ENCODE measurements around the gene LRFN5. TPM values are rescaled to one million over a fixed set of nuclear protein-coding genes. Genes with fewer than 3 reads are reported as not detected.

LRFN5 gene
- total and polyA plus RNA-seq, 7 donors, result 0.06 to 1.3 (median 0.27) TPM

GRCh38 chr14:41761204-41761603 lies 154.5 kb downstream of the LRFN5 start:
- ATAC-seq (no peak), DNase-seq (no peak)
- Histone ChIP-seq H3K27ac (no peak overlapping the region), H3K4me1 (no peaks in the 10 kb centered on the region), H3K4me3 (no peak overlapping the region), H3K27me3 (ENCODE audit: insufficient read depth in 3 of 3, low read length in 2 of 3) (no peaks in the 10 kb centered on the region), H3K36me3 (ENCODE audit: insufficient read depth in 1 of 2, low read depth in 1 of 2) (no peaks in the 10 kb centered on the region), H3K9me3 (no peaks in the 10 kb centered on the region)
- TF ChIP-seq CTCF (IDR thresholded peaks at IDR 0.05), result no peak
- intact Hi-C loops (cut with DNase I), result no loop called here
- WGBS, 3 donors, result 90 to 92% (median 91%) methylated on average over 2 of the region's 2 CpGs

- WGBS, 3 donors, result 75 to 90% (median 79%) methylated on average over 5 of the region's 5 CpGs
- H3K4me3 ChIP-seq, result no peak overlapping the region
- no peak for DNase-seq
- no peaks in the 10 kb centered on the region for H3K4me1 ChIP-seq
- H3K27ac ChIP-seq, result no peak overlapping the region
- no peaks in the 10 kb centered on the region for H3K36me3 ChIP-seq (ENCODE audit: insufficient read depth in 1 of 2, low read depth in 1 of 2)
- no peak for TF ChIP-seq CTCF (IDR thresholded peaks at IDR 0.05)
- intact Hi-C loops (cut with DNase I), result no loop called here
- ATAC-seq, result no peak
- no peaks in the 10 kb centered on the region for H3K9me3 ChIP-seq
- no peaks in the 10 kb centered on the region for H3K27me3 ChIP-seq (ENCODE audit: insufficient read depth in 3 of 3, low read length in 2 of 3)
These were observed 160.1 kb downstream of the LRFN5 start for GRCh38 chr14:41766772-41767171.

- H3K27me3 ChIP-seq (ENCODE audit: insufficient read depth in 3 of 3, low read length in 2 of 3), result no peaks in the 10 kb centered on the region
- no peaks in the 10 kb centered on the region for H3K4me1 ChIP-seq
- WGBS, 3 donors, result 58 to 67% (median 61%) methylated on average over 1 of the region's 1 CpG
- ATAC-seq, result no peak
- H3K9me3 ChIP-seq, result no peaks in the 10 kb centered on the region
- DNase-seq, result no peak
- no peaks in the 10 kb centered on the region for H3K36me3 ChIP-seq (ENCODE audit: insufficient read depth in 1 of 2, low read depth in 1 of 2)
- TF ChIP-seq CTCF (IDR thresholded peaks at IDR 0.05), result no peak
- no peak overlapping the region for H3K4me3 ChIP-seq
- no peak overlapping the region for H3K27ac ChIP-seq
- intact Hi-C loops (cut with DNase I), result no loop called here
These were observed 167.0 kb downstream of the LRFN5 start for GRCh38 chr14:41773536-41774279.

- no peak for ATAC-seq
- no peak for TF ChIP-seq CTCF (IDR thresholded peaks at IDR 0.05)
These were observed 175.8 kb downstream of the LRFN5 start for GRCh38 chr14:41782511-41782910.

GRCh38 chr14:41783403-41783802 lies 176.7 kb downstream of the LRFN5 start:
- WGBS, 3 donors, result 83 to 90% (median 86%) methylated on average over 2 of the region's 2 CpGs
- no peak overlapping the region for H3K27ac ChIP-seq
- no peaks in the 10 kb centered on the region for H3K27me3 ChIP-seq (ENCODE audit: insufficient read depth in 3 of 3, low read length in 2 of 3)
- H3K36me3 ChIP-seq (ENCODE audit: insufficient read depth in 1 of 2, low read depth in 1 of 2), result no peaks in the 10 kb centered on the region
- TF ChIP-seq CTCF (IDR thresholded peaks at IDR 0.05), result no peak
- H3K4me1 ChIP-seq, result no peaks in the 10 kb centered on the region
- H3K4me3 ChIP-seq, result no peak overlapping the region
- ATAC-seq, result no peak
- intact Hi-C loops (cut with DNase I), result no loop called here
- no peak for DNase-seq
- H3K9me3 ChIP-seq, result no peaks in the 10 kb centered on the region

More at GRCh38 chr14:41782511-41782910, 175.8 kb downstream of the LRFN5 start:
- no peak overlapping the region for H3K27ac ChIP-seq
- no peaks in the 10 kb centered on the region for H3K4me1 ChIP-seq
- DNase-seq, result no peak
- H3K4me3 ChIP-seq, result no peak overlapping the region
- intact Hi-C loops (cut with DNase I), result no loop called here
- H3K9me3 ChIP-seq, result no peaks in the 10 kb centered on the region
- no peaks in the 10 kb centered on the region for H3K36me3 ChIP-seq (ENCODE audit: insufficient read depth in 1 of 2, low read depth in 1 of 2)
- no peaks in the 10 kb centered on the region for H3K27me3 ChIP-seq (ENCODE audit: insufficient read depth in 3 of 3, low read length in 2 of 3)
